ENCODE data around the gene IGF2BP3.

IGF2BP3 gene

DNA sequence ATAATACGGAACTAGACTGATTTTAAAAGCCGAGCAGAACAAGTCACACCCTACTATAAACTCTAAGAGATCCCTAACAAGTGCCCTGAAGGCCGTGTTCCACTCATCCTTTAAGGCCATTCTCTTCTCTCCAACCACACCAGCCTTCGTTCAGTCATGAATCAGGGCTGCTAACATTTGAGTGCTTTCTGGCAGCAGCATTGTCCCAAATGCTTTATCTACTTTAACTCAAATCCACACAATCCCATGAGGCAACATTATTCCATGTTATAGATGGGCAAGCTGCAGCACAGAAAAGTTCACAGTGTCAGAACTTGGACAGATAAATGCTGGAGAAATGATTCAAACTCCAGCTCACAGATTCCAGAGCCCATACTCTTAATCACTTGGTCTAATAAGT lies 97.7 kb downstream of the IGF2BP3 start:
- DNase-seq = no peak

DNA sequence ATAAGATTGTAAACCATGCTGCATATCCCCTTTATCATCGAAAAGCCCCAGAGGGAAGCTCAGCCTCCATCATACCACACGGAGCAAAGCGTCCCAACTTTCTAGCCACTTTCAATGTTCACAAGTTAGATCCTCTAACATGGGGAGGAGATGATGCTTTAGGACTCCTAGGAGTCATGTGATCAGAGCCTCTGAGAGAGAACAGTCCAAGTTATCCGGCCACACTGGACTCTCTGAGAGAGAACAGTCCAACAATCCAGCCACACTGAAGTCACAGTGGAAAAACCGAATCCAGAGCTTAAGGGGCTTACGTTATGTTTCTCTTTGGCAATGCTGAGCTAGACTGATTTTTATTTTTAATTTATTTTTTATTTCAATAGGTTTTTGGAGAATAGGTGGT lies 98.6 kb downstream of the IGF2BP3 start:
- no peak for DNase-seq

DNA sequence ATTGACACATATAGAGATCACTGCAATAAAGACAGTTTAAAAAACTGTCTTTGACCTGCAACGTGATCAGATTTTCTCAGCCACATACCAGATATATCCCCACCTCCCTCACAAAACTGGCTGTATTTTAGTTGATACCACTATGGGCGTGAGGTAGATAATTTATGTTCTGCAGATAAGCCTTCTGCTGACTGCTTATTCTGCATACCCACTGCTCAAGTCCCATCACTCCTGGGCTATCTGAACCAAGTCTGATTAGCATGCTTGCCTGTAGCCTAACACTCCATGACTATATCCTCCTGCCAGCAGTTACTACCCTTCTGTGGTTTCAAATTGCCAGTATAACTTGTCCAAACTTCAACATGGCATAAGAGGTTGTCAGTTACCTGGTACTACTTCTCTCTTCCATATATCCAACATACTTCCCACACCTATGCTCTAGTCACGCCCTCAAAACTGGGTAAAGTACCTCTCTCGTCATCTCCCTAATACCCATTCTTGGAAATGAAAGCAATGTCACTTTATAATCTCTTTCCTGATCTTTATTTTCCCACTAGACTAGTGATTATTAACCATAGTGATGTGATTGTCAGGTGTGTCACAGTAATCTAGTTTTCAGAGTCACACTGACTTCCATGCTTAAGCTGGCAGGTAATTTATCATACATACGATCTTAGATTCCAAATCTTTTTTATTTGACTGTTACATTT lies 100.4 kb downstream of the IGF2BP3 start:
- DNase-seq = no peak

DNA sequence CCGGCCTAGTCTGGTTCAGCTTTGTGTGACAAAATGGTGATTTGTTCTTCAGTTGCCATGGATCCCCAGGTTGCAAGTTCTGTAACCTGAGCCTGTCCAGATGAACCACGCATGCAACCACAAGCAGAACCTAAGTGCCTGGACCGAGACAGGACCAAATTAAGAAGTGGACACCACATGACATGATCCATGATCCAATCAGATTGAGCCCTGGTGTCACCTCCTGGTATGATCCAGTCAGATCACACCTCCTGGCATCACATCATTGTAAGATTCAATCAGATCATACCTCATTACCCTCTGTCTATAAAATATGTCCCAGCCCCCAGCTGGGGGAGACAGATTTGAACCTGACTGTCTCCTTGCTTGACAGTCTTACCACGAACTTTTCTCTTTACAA lies 101.2 kb downstream of the IGF2BP3 start:
- no peak for DNase-seq

DNA sequence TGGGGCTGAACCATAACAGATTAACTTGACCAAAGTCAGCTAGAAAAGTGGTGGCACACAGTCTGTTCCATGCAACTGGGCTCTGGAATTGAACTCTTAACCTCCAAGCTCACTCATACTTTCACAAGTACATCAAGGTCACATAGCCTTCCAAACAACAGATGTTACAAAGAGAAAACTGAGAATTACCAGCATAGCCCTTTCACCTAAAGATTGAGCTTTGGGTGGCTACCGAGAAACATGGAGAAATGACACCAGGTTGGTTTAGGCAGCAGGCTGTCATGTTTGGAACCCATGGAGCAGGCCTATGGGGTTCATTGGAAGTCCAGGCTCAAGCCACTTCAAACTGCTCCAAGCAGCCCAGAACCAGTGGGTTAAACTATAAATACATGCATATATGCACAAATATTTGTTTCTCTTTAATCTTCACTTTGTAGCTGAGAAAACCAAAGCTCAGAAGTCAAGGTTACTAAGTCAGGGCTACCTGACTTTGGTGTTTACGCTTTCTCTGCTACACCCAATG lies 112.1 kb downstream of the IGF2BP3 start:
- DNase-seq = no peak

DNA sequence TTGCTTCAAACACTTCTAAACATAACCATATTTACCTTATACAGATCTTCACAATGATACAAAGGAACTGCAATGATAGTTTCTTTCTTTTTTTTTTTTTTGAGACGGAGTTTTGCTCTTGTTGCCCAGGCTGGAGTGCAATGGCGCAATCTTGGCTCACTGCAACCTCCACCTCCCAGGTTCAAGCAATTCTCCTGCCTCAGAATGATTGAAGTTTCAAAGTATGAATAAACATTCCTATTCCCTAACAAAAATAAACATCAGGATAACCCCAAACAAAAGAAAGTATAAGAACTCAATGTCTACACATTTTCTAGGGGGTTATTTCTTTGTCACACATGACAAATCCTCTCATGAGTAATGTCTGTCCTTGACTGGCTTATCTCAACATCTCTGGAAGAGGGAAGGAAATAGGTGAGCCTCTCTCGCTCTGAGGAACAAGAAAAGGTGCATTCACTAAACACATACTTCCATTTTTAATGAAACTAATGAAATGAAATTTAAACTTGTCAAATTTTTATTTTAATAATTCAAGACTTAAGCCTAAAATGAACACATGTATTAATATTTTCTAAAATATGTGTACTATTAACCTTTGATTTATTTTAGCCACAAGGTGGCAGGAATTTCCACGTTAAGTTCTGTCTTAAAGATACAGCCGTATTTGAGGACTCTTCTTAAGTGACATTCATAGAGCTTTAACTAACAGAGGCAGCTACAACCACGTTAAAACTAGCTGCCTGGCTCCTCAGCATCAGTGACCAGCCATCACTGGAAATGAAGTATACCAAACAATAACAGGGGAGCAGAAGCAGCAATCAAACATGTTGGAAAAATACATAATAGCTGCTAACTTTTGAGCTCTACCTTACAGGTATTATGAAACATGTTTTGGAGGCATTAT lies 112.8 kb downstream of the IGF2BP3 start:
- peak; percentile 51 for DNase-seq

DNA sequence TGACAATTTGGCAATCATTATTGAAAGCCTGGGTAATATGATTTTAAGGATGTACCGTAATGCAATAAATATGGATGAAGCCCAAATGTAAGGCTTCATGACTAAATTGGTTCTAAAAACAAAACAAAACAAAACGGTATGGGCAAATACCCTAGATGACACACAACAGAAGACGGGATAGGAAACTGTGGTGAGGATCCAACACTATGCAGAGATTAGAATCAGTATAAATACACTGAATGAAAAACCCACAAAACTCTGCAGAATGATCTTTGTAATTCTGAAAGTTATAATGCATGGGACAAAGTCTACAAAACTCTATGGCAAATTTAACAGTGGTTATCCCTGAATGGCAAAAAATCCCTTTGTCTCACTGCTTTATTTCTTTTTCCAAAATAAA lies 113.6 kb downstream of the IGF2BP3 start:
- peak; percentile 84 for DNase-seq

DNA sequence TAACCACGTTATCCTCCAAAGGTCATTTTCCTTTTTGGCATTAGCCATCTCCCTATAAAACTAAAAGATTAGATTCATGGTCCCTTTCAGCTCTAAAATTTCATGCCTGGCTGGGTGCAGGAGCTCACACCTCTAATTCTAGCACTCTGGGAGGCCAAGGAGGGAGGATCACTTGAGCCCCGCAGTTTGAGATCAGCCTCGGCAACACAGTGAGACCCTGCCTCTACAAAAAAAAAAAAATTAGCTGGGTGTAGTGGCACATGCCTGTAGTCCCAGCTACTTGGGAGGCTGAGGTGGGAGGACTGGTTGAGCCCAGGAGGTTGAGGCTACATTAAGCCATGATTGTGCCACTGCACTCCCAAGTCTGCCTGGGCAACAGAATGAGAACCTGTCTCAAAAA lies 114.1 kb downstream of the IGF2BP3 start:
- DNase-seq = no peak

DNA sequence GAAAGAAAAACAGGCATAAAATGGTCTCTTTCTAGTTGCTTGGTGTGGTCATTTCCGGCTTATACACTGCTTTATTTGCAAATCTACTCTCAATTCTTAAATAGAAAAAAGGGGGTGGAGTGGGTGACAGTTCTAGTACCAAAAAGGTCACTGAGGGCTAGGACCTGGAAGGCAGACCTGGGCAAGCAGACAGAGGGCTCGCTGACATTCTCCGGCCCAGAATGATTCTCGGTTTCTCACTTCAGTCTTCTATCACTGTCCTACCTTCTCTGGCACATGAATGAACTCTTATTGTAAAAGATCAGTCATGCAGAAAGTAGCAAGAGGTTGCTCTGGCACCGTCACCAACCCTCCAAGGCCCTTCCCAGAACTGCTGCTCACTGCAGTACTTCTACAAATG lies 117.1 kb downstream of the IGF2BP3 start:
- no peak for DNase-seq

DNA sequence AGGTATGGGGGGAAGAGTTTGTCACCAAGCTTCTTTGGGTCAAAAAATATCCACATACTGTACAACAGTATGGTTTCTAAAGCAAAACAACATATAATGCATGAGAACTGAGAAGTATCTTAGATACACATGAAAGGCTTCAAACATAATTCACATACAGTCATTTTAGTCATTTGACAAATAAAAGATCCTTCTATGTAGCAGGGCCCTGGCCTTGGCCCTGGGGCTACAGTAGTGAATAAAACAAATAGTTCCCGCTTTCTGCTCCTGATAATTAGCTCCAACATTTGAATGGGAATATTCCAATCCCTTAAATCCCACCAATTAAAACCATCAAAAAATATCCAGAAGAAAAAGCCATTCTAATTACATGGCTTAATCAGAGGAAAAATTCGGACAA lies 119.8 kb downstream of the IGF2BP3 start:
- DNase-seq = no peak

DNA sequence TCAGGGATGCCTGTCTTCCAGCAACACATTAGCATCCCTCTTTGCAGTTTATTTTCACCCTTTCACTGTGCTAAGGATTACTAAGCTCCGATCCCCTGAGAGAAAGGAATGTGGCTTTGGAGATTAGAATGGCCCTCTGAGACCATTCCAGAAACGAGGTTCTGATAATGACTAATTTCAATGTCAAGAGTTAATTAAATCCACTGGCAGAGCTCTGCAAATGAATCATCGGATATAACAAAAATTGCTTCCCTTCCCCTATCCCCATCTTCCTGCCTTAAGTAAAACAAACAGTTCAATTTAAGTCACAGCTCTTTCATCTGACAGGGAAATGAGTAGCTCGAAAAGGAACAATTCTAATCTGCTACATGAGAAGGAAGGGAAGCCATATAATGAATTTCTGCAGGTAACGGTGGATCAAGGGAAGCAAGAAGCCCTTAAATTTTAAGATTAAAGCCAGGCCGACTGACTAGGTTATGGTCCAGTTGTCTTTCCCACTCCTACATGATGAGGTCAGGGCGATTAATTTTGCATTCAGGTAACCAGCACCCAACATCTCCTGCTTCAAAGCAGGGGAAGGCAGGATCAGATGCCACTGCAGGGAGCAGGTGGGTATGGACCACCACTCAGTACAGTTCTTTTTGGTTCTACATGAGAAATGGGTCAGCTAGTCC lies 120.7 kb downstream of the IGF2BP3 start:
- no peak for DNase-seq

DNA sequence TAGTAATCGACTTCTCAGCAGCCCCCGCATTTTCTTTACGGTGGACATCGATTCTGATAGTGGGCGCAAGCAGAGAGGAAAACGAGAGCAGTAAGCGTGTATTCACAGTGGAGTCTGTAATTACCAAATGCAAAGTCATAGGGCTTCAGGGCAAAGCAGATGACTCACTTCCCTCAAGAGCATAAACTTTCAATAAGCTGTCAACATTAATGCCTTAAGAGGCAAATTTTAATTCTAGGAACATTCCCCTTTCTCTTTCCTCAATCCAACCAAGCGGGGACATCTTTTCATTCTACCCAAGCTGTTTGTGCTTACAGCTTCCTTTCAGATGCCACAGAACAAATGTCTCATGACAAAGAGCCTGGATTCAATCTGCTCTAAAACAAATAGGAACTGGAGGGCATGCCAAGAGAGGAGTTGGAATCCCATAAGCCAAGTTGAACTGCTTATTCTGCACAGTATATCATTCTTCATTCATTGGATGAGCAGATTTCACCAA lies 122.6 kb downstream of the IGF2BP3 start:
- no peak for DNase-seq

DNA sequence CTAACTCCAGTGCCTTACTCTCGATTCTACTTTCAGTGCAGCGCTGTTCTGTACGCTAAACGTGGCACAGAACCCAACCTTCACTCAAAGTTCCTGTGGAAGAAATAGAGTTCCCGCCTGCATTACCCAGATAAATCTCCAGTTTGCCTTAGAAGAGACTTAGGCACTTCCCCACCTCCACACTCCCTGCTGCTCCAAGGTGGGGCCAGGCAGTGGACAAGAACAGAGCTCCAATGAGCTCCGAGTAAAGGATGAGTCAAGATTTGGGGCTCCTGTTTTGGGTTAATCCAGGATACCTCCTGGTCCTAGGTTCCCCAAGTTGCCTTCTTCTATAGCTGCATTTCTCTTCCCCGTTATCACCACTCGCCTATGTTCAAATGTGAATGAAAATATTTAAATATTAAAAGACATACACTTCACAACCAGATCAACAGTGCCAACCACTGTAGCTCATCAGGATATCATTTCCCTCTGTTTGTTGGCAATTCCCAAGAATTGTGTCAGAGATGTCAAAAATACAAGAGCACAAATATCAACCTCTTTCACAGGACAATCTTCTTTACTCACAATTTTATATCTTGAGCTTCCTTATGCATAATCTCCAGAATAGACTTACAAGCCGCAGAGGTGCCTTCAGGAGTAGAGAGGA lies 123.1 kb downstream of the IGF2BP3 start:
- DNase-seq = no peak

DNA sequence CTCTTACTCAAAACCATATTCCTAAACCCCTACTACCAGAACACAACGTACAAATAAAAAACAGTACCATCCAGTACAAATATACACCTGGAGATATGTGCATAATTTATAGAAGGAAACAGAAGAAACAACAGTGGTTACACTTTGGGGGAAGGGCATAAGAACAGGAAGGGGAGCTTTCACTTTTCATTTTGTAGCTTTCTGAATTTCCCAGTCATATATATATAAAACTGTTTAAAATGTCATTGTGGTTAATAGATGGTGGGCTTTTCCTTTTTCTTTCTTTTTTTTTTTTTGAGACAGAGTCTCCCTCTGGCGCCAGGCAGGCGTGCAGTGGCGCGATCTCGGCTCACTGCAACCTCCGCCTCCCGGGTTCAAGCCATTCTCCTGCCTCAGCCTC lies 124.0 kb downstream of the IGF2BP3 start:
- DNase-seq = peak; percentile 30

DNA sequence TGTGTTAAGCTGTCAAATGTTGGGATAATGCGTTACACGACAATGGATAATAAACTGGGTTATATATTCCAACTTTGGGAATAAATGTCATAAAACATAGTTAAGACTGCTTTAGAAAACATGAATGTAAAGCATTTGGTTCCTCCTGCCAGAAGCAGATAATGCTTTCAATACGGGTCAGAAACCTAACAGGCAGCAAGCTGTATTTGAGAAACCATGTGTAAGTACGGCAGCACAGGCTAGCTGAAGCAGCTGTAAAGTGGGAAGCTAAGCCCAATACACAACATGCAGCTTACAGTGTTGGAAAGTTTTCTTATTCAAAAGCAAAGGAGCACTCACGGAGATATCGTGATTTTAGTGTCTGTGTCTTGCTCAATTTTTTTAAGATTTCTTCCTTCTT lies 124.7 kb downstream of the IGF2BP3 start:
- DNase-seq = no peak

DNA sequence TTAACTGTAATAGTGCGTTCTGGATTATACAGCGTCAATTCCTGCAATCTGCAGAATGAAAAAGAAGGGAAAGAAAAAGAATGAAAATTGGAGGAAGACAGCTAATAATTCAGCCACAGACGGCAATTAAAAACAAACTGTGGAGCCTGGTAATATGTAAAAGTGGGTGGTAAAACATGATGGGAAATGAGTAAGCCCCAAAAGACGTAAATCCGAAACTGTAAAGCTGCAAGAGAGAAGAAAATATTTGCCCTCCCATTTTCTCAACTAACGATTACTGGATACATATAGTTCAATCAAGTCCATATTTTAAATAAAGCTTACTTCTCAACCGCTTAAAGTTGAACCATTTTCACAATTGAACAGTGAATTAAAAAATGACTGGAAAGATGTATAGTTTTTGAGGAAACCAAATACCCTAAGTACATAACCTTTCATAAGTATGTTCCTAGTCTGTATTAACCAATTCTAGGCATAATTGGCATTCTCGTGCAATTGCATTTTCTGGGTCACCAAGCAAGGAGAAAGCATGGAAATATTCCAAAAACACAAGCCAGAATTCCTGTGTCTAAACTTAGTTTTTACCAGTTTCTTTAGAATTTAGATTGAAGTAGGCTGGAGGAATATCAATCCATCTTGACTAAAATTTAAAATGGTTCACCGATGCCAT lies 126.3 kb downstream of the IGF2BP3 start:
- DNase-seq = no peak

DNA sequence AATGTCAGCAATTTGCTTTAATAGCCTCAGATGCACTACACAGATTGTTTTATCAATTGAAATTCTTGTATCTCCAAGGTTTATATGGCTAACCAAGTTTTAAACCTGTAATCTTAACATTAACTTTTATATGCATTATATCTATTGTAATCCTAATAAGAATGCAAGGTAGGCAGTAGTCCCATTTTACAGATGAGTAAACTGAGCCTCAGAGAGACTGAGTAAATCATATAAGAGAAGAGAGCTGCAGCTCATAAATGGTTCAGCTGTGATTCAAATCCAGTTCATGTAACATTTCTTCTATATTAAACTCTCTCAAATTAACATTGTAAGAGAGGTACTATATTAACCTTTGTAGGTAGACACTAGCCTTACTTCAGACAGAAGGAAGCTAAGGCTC lies 127.2 kb downstream of the IGF2BP3 start:
- DNase-seq = no peak

DNA sequence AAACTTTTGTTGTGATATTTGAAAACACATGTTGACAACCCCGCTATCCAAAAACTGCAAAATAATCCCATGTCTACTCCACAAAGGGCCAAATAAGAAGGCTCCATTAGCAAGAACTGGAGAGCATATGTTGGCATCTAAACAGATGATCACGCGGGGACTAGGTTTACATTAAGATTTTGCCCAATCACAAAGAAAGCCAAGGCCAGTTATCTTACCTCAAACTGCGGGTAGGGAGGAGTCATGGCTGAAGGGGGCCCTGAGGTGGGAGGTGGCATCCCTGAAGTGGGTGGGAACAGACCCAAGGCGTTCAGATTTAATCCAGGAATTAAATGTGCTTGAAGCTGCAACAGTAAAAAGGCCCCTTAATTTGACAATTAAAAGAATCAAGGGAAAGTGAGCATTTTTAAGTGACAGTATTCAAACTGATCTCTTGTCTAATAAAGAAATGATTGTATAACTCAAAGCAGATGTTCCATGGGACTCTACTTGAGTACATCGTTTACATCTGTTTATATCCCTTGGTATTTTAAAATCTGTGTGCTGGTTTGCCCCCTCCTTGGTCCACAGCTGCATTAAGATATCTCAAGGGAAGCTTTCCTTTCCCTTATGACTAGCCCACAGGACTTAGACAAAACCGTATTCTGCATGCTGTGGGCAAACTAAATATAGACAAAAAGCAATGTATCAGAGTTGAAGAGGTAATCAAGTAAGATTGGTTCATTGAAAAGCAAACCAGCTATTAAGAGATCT lies 128.3 kb downstream of the IGF2BP3 start:
- DNase-seq = no peak

DNA sequence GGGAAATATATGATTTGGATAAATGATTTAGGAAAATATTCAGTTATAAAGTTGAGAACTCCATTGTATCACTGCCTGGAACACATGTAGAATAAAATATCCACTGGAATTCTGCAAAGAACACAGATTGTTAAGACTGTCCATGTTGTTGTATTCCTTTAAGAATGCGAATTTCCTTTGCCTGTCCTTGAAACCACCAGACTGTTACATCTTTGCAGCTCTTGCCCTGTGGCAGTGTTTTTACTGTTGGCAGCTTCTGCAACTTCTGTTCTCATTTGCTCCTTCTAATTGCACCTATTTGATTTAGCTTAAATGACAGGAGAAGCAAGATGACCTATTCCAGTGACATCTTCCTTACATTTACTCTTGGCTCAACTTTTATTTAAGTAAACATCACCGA lies 131.4 kb downstream of the IGF2BP3 start:
- DNase-seq = no peak

DNA sequence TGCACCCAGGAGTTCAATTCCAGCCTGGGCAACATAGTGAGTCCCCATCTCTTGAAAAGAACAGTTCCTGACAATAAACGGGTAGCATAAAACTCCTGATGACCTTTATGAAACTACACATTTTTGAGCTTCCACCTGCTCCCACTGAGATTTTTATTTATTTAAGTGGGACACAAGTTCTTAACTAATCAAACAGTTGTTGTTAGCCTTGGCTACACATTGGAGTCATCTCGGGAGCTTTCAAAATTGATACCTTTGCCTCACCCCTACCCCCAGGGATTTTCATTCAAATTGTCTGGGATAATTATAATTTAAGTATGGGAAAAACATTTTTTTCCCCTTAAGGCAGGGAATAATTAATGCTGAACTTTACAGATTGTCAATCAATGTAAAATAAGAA lies 131.9 kb downstream of the IGF2BP3 start:
- DNase-seq = no peak

DNA sequence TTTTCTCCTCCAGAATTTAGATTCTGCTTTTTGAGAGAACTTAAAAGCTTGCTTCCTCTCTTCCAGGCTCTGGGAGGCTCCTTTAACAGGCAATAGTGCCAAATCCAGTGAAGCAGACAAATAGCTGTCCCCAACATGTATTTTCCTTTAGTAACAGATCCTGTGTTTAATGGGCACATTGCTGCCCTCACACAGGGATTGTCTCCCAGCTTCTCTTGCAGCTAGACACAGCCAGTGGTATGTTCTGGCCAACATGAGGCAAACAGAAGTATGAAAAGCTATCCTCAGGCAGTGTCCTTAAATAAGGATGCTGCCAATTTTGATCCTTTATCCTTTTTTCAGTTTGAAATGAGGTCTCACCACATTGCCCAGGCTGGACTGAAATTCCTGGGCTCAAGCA lies 132.9 kb downstream of the IGF2BP3 start:
- DNase-seq = no peak

Measured in activated CD4-positive, alpha-beta T cell treated with anti-CD3 and anti-CD28 coated beads, Interleukin-2, Interleukin-6, amounts not matched to agents 100 ng/mL and 50 ng/mL, durations not matched to agents 16 hours and 8 hours (primary cell).